SU-DHL-6 (cell line): ENCODE results near the gene HYAL1.

Source experiments
- H2AFZ ChIP-seq: fragments of 200-600 bp; sonication (generic); 2 replicates; pipeline ENCODE4 v1.6.1; 2014; ENCODE audit warnings: low read depth, mild to moderate bottlenecking, moderate library complexity, mixed read lengths, antibody characterized with exemption, low read length; ENCODE audit not compliant: severe bottlenecking
- H3F3A ChIP-seq: fragments of 200-600 bp; shearing (Covaris generic); 2 replicates; pipeline ENCODE4 v1.6.0; 2016; ENCODE audit warnings: antibody characterized with exemption, mild to moderate bottlenecking; ENCODE audit not compliant: insufficient read depth
- H3K27ac ChIP-seq: fragments of 200-600 bp; sonication (generic); 2 replicates; pipeline ENCODE4 v1.5.1; 2016; ENCODE audit warnings: low read depth, mild to moderate bottlenecking, low read length, moderate library complexity, mixed read lengths
- H3K27me3 ChIP-seq: fragments of 200-600 bp; sonication (generic), shearing (Covaris generic); 2 replicates; pipeline ENCODE4 v1.6.0; 2014; ENCODE audit warnings: mild to moderate bottlenecking, low read length
- H3K36me3 ChIP-seq: fragments of 200-600 bp; sonication (generic); 2 replicates; pipeline ENCODE4 v1.6.1; 2014; ENCODE audit warnings: mild to moderate bottlenecking, low read length, mixed read lengths
- H3K4me2 ChIP-seq: fragments of 300-600, 200-600 bp; shearing (Covaris generic), sonication (generic); 2 replicates; pipeline ENCODE4 v1.6.0; 2014; ENCODE audit warnings: low read length, low read depth, mild to moderate bottlenecking; ENCODE audit not compliant: poor library complexity, severe bottlenecking
- H3K4me3 ChIP-seq: fragments of 200-600 bp; sonication (generic); 2 replicates; pipeline ENCODE4 v1.5.1; 2014; ENCODE audit warnings: antibody characterized with exemption, low read length, mild to moderate bottlenecking, mixed read lengths; ENCODE audit not compliant: insufficient read depth, poor library complexity, severe bottlenecking
- H3K79me2 ChIP-seq: fragments of 200-600 bp; sonication (generic); 2 replicates; pipeline ENCODE4 v1.6.1; 2014; ENCODE audit warnings: mild to moderate bottlenecking, low read length, moderate library complexity; ENCODE audit not compliant: insufficient read depth
- H3K9ac ChIP-seq: fragments of 200-600 bp; sonication (generic); 2 replicates; pipeline ENCODE4 v1.7.0; 2014; ENCODE audit warnings: mild to moderate bottlenecking, low read length
- H3K9me2 ChIP-seq: fragments of 200-600 bp; sonication (generic); replicated peaks from 2 replicates; pipeline ENCODE4 v1.6.1; 2014; ENCODE audit warnings: low read length; ENCODE audit not compliant: insufficient read depth
- H3K9me3 ChIP-seq: fragments of 200-600 bp; sonication (generic); 2 replicates; pipeline ENCODE4 v1.6.1; 2014; ENCODE audit warnings: low read length, mixed read lengths; ENCODE audit not compliant: insufficient read depth
- H4K20me1 ChIP-seq: fragments of 200-600 bp; sonication (generic); 2 replicates; pipeline ENCODE4 v1.6.1; 2014; ENCODE audit warnings: low read depth, mild to moderate bottlenecking, antibody characterized with exemption, low read length, moderate library complexity, mixed read lengths
- EZH2phosphoT487 ChIP-seq: fragments of 200-600 bp; sonication (generic), shearing (Covaris generic); conservative IDR thresholded peaks from 2 replicates; pipeline ENCODE4 v1.6.1; 2018; ENCODE audit warnings: mild to moderate bottlenecking, antibody characterized with exemption, low read length, moderate library complexity, mixed read lengths
- TF ChIP-seq, protein P1 (sequence below): fragments of 200-600 bp; sonication (generic); IDR thresholded peaks from one replicate; pipeline ENCODE4 v1.5.1; 2017; ENCODE audit warnings: antibody characterized with exemption, mild to moderate bottlenecking, low read length, moderate library complexity; ENCODE audit not compliant: insufficient read depth, poor library complexity, severe bottlenecking

The HYAL1 gene, protein sequence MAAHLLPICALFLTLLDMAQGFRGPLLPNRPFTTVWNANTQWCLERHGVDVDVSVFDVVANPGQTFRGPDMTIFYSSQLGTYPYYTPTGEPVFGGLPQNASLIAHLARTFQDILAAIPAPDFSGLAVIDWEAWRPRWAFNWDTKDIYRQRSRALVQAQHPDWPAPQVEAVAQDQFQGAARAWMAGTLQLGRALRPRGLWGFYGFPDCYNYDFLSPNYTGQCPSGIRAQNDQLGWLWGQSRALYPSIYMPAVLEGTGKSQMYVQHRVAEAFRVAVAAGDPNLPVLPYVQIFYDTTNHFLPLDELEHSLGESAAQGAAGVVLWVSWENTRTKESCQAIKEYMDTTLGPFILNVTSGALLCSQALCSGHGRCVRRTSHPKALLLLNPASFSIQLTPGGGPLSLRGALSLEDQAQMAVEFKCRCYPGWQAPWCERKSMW

GRCh38 chr3:50303013-50303815 is at the start of gene HYAL1:
Gene HYAL1 (minus strand): TSS chr3:50303574. CDS start chr3:50302956, 618 bp downstream.
- no peak within 1 kb of the TSS for H3K4me3 ChIP-seq

DNA sequence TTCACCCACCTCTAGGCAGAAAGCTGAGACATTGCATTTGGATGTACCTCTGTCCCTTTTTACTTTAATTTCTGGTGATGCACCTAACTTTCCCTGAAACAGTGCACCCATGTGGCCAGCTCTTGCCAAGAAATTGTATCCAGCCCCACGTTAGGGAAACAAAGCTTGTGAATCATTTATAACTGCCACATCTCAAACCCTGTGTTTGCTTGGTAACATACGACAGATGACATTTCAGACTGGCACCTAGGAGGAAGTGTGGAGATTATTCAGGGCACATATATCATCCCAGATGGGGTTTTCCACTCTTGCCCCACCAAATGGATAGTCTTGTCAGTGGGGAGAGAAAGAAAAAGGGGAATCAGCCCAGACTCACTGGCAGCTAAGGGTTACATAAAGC is 49.4 kb upstream of the HYAL1 start:
- Histone ChIP-seq H3F3A (no peaks in the 10 kb centered on the region; the same call in 1 of the 2 replicates), H3K4me2 (no peak overlapping the region), H3K9me3 (no peaks in the 10 kb centered on the region), H4K20me1 (no peaks in the 10 kb centered on the region), H3K4me3 (no peak overlapping the region), H3K9ac (no peak overlapping the region), H2AFZ (no peak overlapping the region), H3K79me2 (peaks cover 30% of the 10 kb centered on the region), H3K36me3 (no peaks in the 10 kb centered on the region), H3K27ac (no peak overlapping the region), H3K27me3 (no peaks in the 10 kb centered on the region), H3K9me2 (no peaks in the 10 kb centered on the region)
- no peak for TF ChIP-seq EZH2phosphoT487
- TF ChIP-seq, protein P1, sequence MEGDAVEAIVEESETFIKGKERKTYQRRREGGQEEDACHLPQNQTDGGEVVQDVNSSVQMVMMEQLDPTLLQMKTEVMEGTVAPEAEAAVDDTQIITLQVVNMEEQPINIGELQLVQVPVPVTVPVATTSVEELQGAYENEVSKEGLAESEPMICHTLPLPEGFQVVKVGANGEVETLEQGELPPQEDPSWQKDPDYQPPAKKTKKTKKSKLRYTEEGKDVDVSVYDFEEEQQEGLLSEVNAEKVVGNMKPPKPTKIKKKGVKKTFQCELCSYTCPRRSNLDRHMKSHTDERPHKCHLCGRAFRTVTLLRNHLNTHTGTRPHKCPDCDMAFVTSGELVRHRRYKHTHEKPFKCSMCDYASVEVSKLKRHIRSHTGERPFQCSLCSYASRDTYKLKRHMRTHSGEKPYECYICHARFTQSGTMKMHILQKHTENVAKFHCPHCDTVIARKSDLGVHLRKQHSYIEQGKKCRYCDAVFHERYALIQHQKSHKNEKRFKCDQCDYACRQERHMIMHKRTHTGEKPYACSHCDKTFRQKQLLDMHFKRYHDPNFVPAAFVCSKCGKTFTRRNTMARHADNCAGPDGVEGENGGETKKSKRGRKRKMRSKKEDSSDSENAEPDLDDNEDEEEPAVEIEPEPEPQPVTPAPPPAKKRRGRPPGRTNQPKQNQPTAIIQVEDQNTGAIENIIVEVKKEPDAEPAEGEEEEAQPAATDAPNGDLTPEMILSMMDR: no peak

More at GRCh38 chr3:50303013-50303815, at the start of gene HYAL1:
- H3K36me3 ChIP-seq: no peaks in the 10 kb centered on the region
- H3K9me2 ChIP-seq: no peaks in the 10 kb centered on the region
- H3F3A ChIP-seq: no peaks in the 10 kb centered on the region
- H3K27me3 ChIP-seq: no peaks in the 10 kb centered on the region
- H3K79me2 ChIP-seq: no peaks in the 10 kb centered on the region
- no peak within 1 kb of the TSS for H3K27ac ChIP-seq
- no peaks in the 10 kb centered on the region for H4K20me1 ChIP-seq
- no peak within 1 kb of the TSS for H3K4me2 ChIP-seq
- no peak within 1 kb of the TSS for H2AFZ ChIP-seq
- no peak within 1 kb of the TSS for H3K9ac ChIP-seq
- H3K9me3 ChIP-seq: no peaks in the 10 kb centered on the region
- no peak for TF ChIP-seq EZH2phosphoT487
- TF ChIP-seq, protein P1: no peak

GRCh38 chr3:50351323-50351697 is 47.9 kb upstream of the HYAL1 start:
- H3K27me3 ChIP-seq: no peaks in the 10 kb centered on the region
- H3K9me2 ChIP-seq: no peaks in the 10 kb centered on the region
- peak overlapping the region; percentile 75 for H3K4me3 ChIP-seq
- no peaks in the 10 kb centered on the region for H4K20me1 ChIP-seq
- H3K79me2 ChIP-seq: peaks cover 16% of the 10 kb centered on the region
- no peak overlapping the region for H2AFZ ChIP-seq
- H3F3A ChIP-seq: no peaks in the 10 kb centered on the region; the same call in 1 of the 2 replicates
- H3K9ac ChIP-seq: peak overlapping the region; percentile 81
- no peak for TF ChIP-seq EZH2phosphoT487
- TF ChIP-seq, protein P1: no peak
- no peak overlapping the region for H3K27ac ChIP-seq
- H3K9me3 ChIP-seq: no peaks in the 10 kb centered on the region
- H3K36me3 ChIP-seq: no peaks in the 10 kb centered on the region
- peak overlapping the region; percentile 95 for H3K4me2 ChIP-seq
